HepG2 (cell line): ENCODE results near the gene PARD3. TPM values are rescaled to one million over a fixed set of nuclear protein-coding genes. Genes with fewer than 3 reads are reported as not detected.

Experiments
- ATAC-seq: fragments of 200-7000 bp; cut with Tn5 transposase; 3 replicates; pipeline ENCODE4 v1.9.1; 2020; ENCODE audit warnings: mild to moderate bottlenecking, moderate library complexity
- BruUV-seq: library from RNA; stranded (reverse); fragments of 400-500 nt; replicated peaks from 2 replicates; lab custom pipeline; 2021; lab: Mats Ljungman, UMichigan
- CTCF ChIA-PET: fragments of 300-600 bp; formaldehyde crosslinking; extraction: SDS; loops from one replicate; lab custom pipeline; 2021; ENCODE audit warnings: low total read pairs, inconsistent platforms, low intra/inter-chr PET ratio; lab: Yijun Ruan, JAX
- POLR2A ChIA-PET: fragments of 350-600 bp; sonication (Branson Sonifier 250); formaldehyde crosslinking; loops from one replicate; lab custom pipeline; 2020; ENCODE audit warnings: antibody characterized with exemption, inconsistent platforms; lab: Yijun Ruan, JAX
- DNase-seq: peaks from one replicate; pipeline ENCODE4 v3.0.0-alpha.2; 2015; ENCODE audit warnings: low spot score
- FAIRE-seq: peaks from 3 replicates; lab custom pipeline; 2011; peaks lifted over from hg19 to GRCh38; lab: Jason Lieb, UNC
- H2AFZ ChIP-seq: one replicate; pipeline ENCODE4 v1.6.1; 2011; ENCODE audit warnings: low read length, inconsistent platforms
- H3K27ac ChIP-seq: fragments of 300-600 bp; 3 replicates; pipeline ENCODE4 v1.8.0; 2011; ENCODE audit warnings: mixed run types, mild to moderate bottlenecking, mixed read lengths, low read length, inconsistent platforms; ENCODE audit not compliant: insufficient read depth; ENCODE audit errors: extremely low read length
- H3K27me3 ChIP-seq, 2 experiments: fragments of 200-600 bp in 1 of 2; 2 replicates in 1 of 2; 3 replicates in 1 of 2; pipeline versions ENCODE4 v1.6.0 to v1.8.0; 2011; ENCODE audit warnings: low read length in 2 of 2, mild to moderate bottlenecking in 2 of 2, moderate library complexity in 2 of 2, inconsistent platforms in 1 of 2; ENCODE audit not compliant: insufficient read depth in 2 of 2, control insufficient read depth in 1 of 2
- H3K36me3 ChIP-seq, 2 experiments: fragments of 200-600 bp in 1 of 2; replicated peaks in 1 of 2; 2 replicates in 1 of 2; 3 replicates in 1 of 2; pipeline versions ENCODE4 v1.5.1 to v1.8.0; 2011; ENCODE audit warnings: low read length in 2 of 2, inconsistent platforms in 1 of 2; ENCODE audit not compliant: insufficient read depth in 2 of 2, control insufficient read depth in 1 of 2
- H3K4me1 ChIP-seq: 2 replicates; pipeline ENCODE4 v1.5.1; 2012; ENCODE audit warnings: low read length, inconsistent platforms; ENCODE audit not compliant: insufficient read depth
- H3K4me2 ChIP-seq: 2 replicates; pipeline ENCODE4 v1.6.0; 2011; ENCODE audit warnings: low read depth, low read length, inconsistent platforms
- H3K4me3 ChIP-seq, 3 experiments: fragments of 200-600 bp in 1 of 3; sonication (generic), shearing (Covaris generic) in 1 of 3; replicated peaks in 1 of 3; 2 replicates each; pipeline ENCODE4 v1.5.1; 2011 to 2016; ENCODE audit warnings: low read length in 3 of 3, inconsistent platforms in 2 of 3, low read depth in 2 of 3, mild to moderate bottlenecking in 2 of 3, control low read depth in 1 of 3, mixed read lengths in 1 of 3; ENCODE audit not compliant: insufficient read depth in 1 of 3
- H3K79me2 ChIP-seq: one replicate; pipeline ENCODE4 v1.6.1; 2011; ENCODE audit warnings: low read length, inconsistent platforms; ENCODE audit not compliant: insufficient read depth
- H3K9ac ChIP-seq: 2 replicates; pipeline ENCODE4 v1.6.0; 2011; ENCODE audit warnings: mild to moderate bottlenecking, low read depth, low read length, inconsistent platforms; ENCODE audit not compliant: insufficient read depth
- H3K9me3 ChIP-seq: 2 replicates; pipeline ENCODE4 v1.5.1; 2012; ENCODE audit warnings: mild to moderate bottlenecking, low read length
- H4K20me1 ChIP-seq: 2 replicates; pipeline ENCODE4 v1.6.0; 2011; ENCODE audit warnings: inconsistent platforms, mild to moderate bottlenecking, low read length, moderate library complexity; ENCODE audit not compliant: insufficient read depth
- BATF2 ChIP-seq: sonication (generic); formaldehyde crosslinking; IDR thresholded peaks from 2 replicates; pipeline ENCODE4 v1.8.0; 2022; ENCODE audit warnings: mild to moderate bottlenecking, missing genetic modification reagents, moderate library complexity
- FLYWCH1 ChIP-seq: sonication (generic); formaldehyde crosslinking; IDR thresholded peaks from 2 replicates; pipeline ENCODE4 v1.8.1; 2023; ENCODE audit warnings: mild to moderate bottlenecking, missing genetic modification reagents
- JUNB ChIP-seq: sonication (generic); formaldehyde crosslinking; IDR thresholded peaks from 2 replicates; pipeline ENCODE4 v1.8.0; 2022; ENCODE audit warnings: missing genetic modification reagents, mild to moderate bottlenecking, borderline replicate concordance
- MAFF ChIP-seq: IDR thresholded peaks from 2 replicates; pipeline ENCODE4 v1.6.1; 2011; ENCODE audit warnings: low read depth, low read length, improper control_type of control experiment
- NCOA1 ChIP-seq: sonication (generic); formaldehyde crosslinking; IDR thresholded peaks from 2 replicates; pipeline ENCODE4 v1.9.0; 2021; ENCODE audit warnings: missing genetic modification reagents
- RFX1 ChIP-seq: fragments of 450-650 bp; IDR thresholded peaks from 2 replicates; pipeline ENCODE4 v1.6.1; 2017
- SAFB2 ChIP-seq: sonication (generic); formaldehyde crosslinking; IDR thresholded peaks from 2 replicates; pipeline ENCODE4 v1.5.1; 2020; ENCODE audit warnings: missing genetic modification reagents, low read depth, mild to moderate bottlenecking, borderline replicate concordance
- SIX1 ChIP-seq: sonication (generic); formaldehyde crosslinking; IDR thresholded peaks from 2 replicates; pipeline ENCODE4 v1.4.0; 2020; ENCODE audit warnings: missing genetic modification reagents, borderline replicate concordance
- ZNF335 ChIP-seq: sonication (generic); formaldehyde crosslinking; IDR thresholded peaks from 2 replicates; pipeline ENCODE4 v1.4.0; 2020; ENCODE audit warnings: missing genetic modification reagents
- ZNF441 ChIP-seq: sonication (generic); formaldehyde crosslinking; IDR thresholded peaks from 2 replicates; pipeline ENCODE4 v1.7.0; 2021; ENCODE audit warnings: missing genetic modification reagents, borderline replicate concordance
- ZNF788 ChIP-seq: sonication (generic); formaldehyde crosslinking; IDR thresholded peaks from 2 replicates; pipeline ENCODE4 v1.5.0; 2020; ENCODE audit warnings: mild to moderate bottlenecking, missing genetic modification reagents, borderline replicate concordance
- WGBS: methylation state at CpG from one replicate; pipeline ENCODE4 v1.1.6; 2017; ENCODE audit warnings: low lambda C conversion rate; 5-methylcytosine and 5-hydroxymethylcytosine counted together
- in situ Hi-C: cut with HindIII; loops from 2 replicates; pipeline ENCODE4 v1.10.0; 2017; ENCODE audit warnings: low pct_unique_long_range_greater_than_20kb; ENCODE audit not compliant: extremely low pct_ligation_motif_present
- intact Hi-C: fragments of 100-400 bp; cut with micrococcal nuclease; formaldehyde crosslinking; loops from one replicate; pipeline ENCODE4 v1.10.0; 2022; ENCODE audit not compliant: unreplicated experiment
- polyA plus RNA-seq, 8 experiments: library from polyadenylated mRNA; depleted of rRNA in 3 of 8; stranded (reverse) in 7 of 8; unstranded in 1 of 8; fragments of >200 nt; fragmentation: Illumina TruSeq in 4 of 8; extraction: Trizol in 4 of 8; gene quantifications; 2 replicates each; pipeline versions ENCODE4 v1.2.1 to v1.2.3, GENCODE V29; 2011 to 2016; ENCODE audit warnings: low read depth in 4 of 8, missing spikeins in 1 of 8, mixed read lengths in 1 of 8; ENCODE audit not compliant: insufficient read depth in 1 of 8
- total RNA-seq, 5 experiments: library from RNA; depleted of rRNA; stranded (reverse); fragments of >200 nt; fragmentation: Illumina TruSeq; extraction: Trizol; gene quantifications; 2 replicates each; pipeline ENCODE4 v1.2.3, GENCODE V29; 2016; ENCODE audit warnings: low read depth in 1 of 5

Gene PARD3
- total and polyA plus RNA-seq, 2 of the 13 experiments (the other 11 are each of a cell fraction or from before 2014, with no cell fraction given) = 40.9 to 60.0 TPM

- no peaks in the 10 kb centered on the region for H3K79me2 ChIP-seq
- no peak overlapping the region for H3K9ac ChIP-seq
- no peaks in the 10 kb centered on the region for H3K27me3 ChIP-seq
- no peaks in the 10 kb centered on the region for H3K9me3 ChIP-seq
- H3K4me3 ChIP-seq = no peak overlapping the region
- TF ChIP-seq ZNF788 (CRISPR knock-in tag) (no peak), RFX1 (no peak), ZNF441 (CRISPR knock-in tag) (no peak), JUNB (CRISPR knock-in tag) (no peak), BATF2 (CRISPR knock-in tag) (no peak), MAFF (no peak), FLYWCH1 (no peak), ZNF335 (CRISPR knock-in tag) (no peak), SIX1 (no peak), SAFB2 (no peak), NCOA1 (no peak)
- H3K36me3 ChIP-seq = no peaks in the 10 kb centered on the region
- no TSS peak for BruUV-seq
- DNase-seq (no peak), ATAC-seq (no peak), FAIRE-seq (no peak)
- intact Hi-C loops (no loop called here), in situ Hi-C loops (loop anchor here (10.0 kb wide), 1 partner anchor 903 kb away; the partner anchor contains the start of gene NRP1)
- H3K4me2 ChIP-seq = no peak overlapping the region
- WGBS = 88% methylated on average over 1 of the region's 1 CpG
- H3K4me1 ChIP-seq = peaks cover 16% of the 10 kb centered on the region
- ChIA-PET POLR2A (no interaction called here), CTCF (no interaction called here)
- no peaks in the 10 kb centered on the region for H4K20me1 ChIP-seq
- no peak overlapping the region for H3K27ac ChIP-seq
- H2AFZ ChIP-seq = no peak overlapping the region
Measured at GRCh38 chr10:34237898-34238455, 577.1 kb downstream of the PARD3 start.
